Measurements from ENCODE around the gene KRTAP4-4.

Gene KRTAP4-4

GRCh38 chr17:41116297-41116696 lies 44.3 kb downstream of the KRTAP4-4 start:
- no peak for DNase-seq (ENCODE audit: extremely low read depth in 1 of 2, low read depth in 1 of 2)

- no peak for DNase-seq (ENCODE audit: extremely low read depth in 1 of 2, low read depth in 1 of 2)
These were observed 49.2 kb downstream of the KRTAP4-4 start for GRCh38 chr17:41111151-41111885.
